Suprapubic skin (tissue), 4 donors: ENCODE measurements around the gene PHLDB3. TPM values are rescaled to one million over a fixed set of nuclear protein-coding genes. Genes with fewer than 3 reads are reported as not detected.

Experiments used
- DNase-seq, 2 donors: peaks; one replicate each; pipeline ENCODE4 v3.0.0-alpha.2; 2019; ENCODE audit warnings: low spot score in 2 of 2
- H3K27ac ChIP-seq: fragments of 200-600 bp; sonication (generic); one replicate; pipeline ENCODE4 v1.5.1; 2019
- H3K27me3 ChIP-seq: fragments of 200-600 bp; sonication (generic); one replicate; pipeline ENCODE4 v1.5.1; 2019
- H3K36me3 ChIP-seq: fragments of 200-600 bp; sonication (generic); one replicate; pipeline ENCODE4 v1.5.1; 2019
- H3K4me1 ChIP-seq: fragments of 200-600 bp; sonication (generic); one replicate; pipeline ENCODE4 v1.5.1; 2019
- H3K4me3 ChIP-seq: fragments of 200-600 bp; sonication (generic); one replicate; pipeline ENCODE4 v1.5.1; 2019; ENCODE audit warnings: mild to moderate bottlenecking
- H3K9me3 ChIP-seq: fragments of 200-600 bp; sonication (generic); one replicate; pipeline ENCODE4 v1.5.1; 2019
- CTCF ChIP-seq, 2 donors: fragments of 200-600 bp in 1 of 2; fragments of 450-650 bp in 1 of 2; sonication (generic) in 1 of 2; IDR thresholded peaks; one replicate each; pipeline ENCODE4 v1.5.1; 2016 to 2019; ENCODE audit warnings: antibody characterized with exemption in 2 of 2, mild to moderate bottlenecking in 1 of 2, moderate library complexity in 1 of 2
- EP300 ChIP-seq: sonication (generic); formaldehyde crosslinking; IDR thresholded peaks from one replicate; pipeline ENCODE4 v1.6.1; 2017; ENCODE audit warnings: antibody characterized with exemption
- POLR2A ChIP-seq, 2 donors: fragments of 450-650 bp; IDR thresholded peaks; one replicate each; pipeline ENCODE4 v1.6.1; 2017; ENCODE audit warnings: antibody characterized with exemption in 2 of 2, mild to moderate bottlenecking in 2 of 2, moderate library complexity in 2 of 2
- POLR2AphosphoS5 ChIP-seq, 3 donors: sonication (generic); formaldehyde crosslinking; IDR thresholded peaks; one replicate each; pipeline ENCODE4 v1.6.1; 2017; ENCODE audit warnings: antibody characterized with exemption in 3 of 3
- WGBS: methylation state at CpG from one replicate; pipeline ENCODE4 v1.1.5; 2018; 5-methylcytosine and 5-hydroxymethylcytosine counted together
- total RNA-seq, 4 donors: library from RNA; depleted of rRNA; stranded (reverse); fragments of >200 nt; gene quantifications; one replicate each; pipeline ENCODE4 v1.1.0, GENCODE V29; 2016

PHLDB3 gene
- total RNA-seq, result 100 to 1,000 TPM in 1 of 4 donors, 10 to 100 TPM in 3; 63.2 to 110 (median 72.2) TPM

- TF ChIP-seq CTCF (IDR thresholded peaks at IDR 0.05), result no peak
- TF ChIP-seq POLR2A (IDR thresholded peaks at IDR 0.05), result no peak
- TF ChIP-seq POLR2AphosphoS5 (IDR thresholded peaks at IDR 0.05), result no peak
- no peak for TF ChIP-seq EP300
- WGBS, result 2% methylated on average over 32 of the region's 42 CpGs
- Histone ChIP-seq H3K36me3 (peaks cover 15% of the 10 kb centered on the region), H3K27ac (peak within 1 kb of the TSS; percentile 88), H3K4me3 (peak within 1 kb of the TSS; percentile 69), H3K9me3 (no peaks in the 10 kb centered on the region), H3K4me1 (peaks cover 28% of the 10 kb centered on the region), H3K27me3 (no peaks in the 10 kb centered on the region)
- no peak for DNase-seq
Observed at GRCh38 chr19:43504426-43505185, at the start of gene PHLDB3. Gene PHLDB3, minus strand, starts transcription at chr19:43504746. Its CDS starts 628 bp downstream, at chr19:43504118.

- Histone ChIP-seq H3K9me3 (no peaks in the 10 kb centered on the region), H3K4me1 (no peaks in the 10 kb centered on the region), H3K36me3 (peaks cover 73% of the 10 kb centered on the region), H3K4me3 (no peak overlapping the region), H3K27ac (no peak overlapping the region), H3K27me3 (no peaks in the 10 kb centered on the region)
- TF ChIP-seq POLR2A (IDR thresholded peaks at IDR 0.05), result no peak
- TF ChIP-seq CTCF (IDR thresholded peaks at IDR 0.05), result no peak
- TF ChIP-seq POLR2AphosphoS5 (IDR thresholded peaks at IDR 0.05), result no peak
- TF ChIP-seq EP300, result no peak
- DNase-seq, result no peak
- WGBS, result 56% methylated on average over 4 of the region's 4 CpGs
Observed at GRCh38 chr19:43553656-43554055, 49.1 kb upstream of the PHLDB3 start.

- Histone ChIP-seq H3K27ac (no peak overlapping the region), H3K36me3 (peaks cover 66% of the 10 kb centered on the region), H3K4me3 (no peak overlapping the region), H3K9me3 (no peaks in the 10 kb centered on the region), H3K27me3 (no peaks in the 10 kb centered on the region), H3K4me1 (no peaks in the 10 kb centered on the region)
- no peak for DNase-seq
- WGBS, result 63% methylated on average over 3 of the region's 3 CpGs
- TF ChIP-seq POLR2AphosphoS5 (IDR thresholded peaks at IDR 0.05) (no peak), CTCF (IDR thresholded peaks at IDR 0.05) (no peak), EP300 (no peak), POLR2A (IDR thresholded peaks at IDR 0.05) (no peak)
Observed at GRCh38 chr19:43552616-43553015, 48.1 kb upstream of the PHLDB3 start.

- Histone ChIP-seq H3K27me3 (no peaks in the 10 kb centered on the region), H3K4me3 (no peak overlapping the region), H3K27ac (no peak overlapping the region), H3K9me3 (no peaks in the 10 kb centered on the region), H3K4me1 (no peaks in the 10 kb centered on the region), H3K36me3 (peaks cover 66% of the 10 kb centered on the region)
- DNase-seq, result no peak
- no peak for TF ChIP-seq POLR2A (IDR thresholded peaks at IDR 0.05)
- no peak for TF ChIP-seq CTCF (IDR thresholded peaks at IDR 0.05)
- TF ChIP-seq POLR2AphosphoS5 (IDR thresholded peaks at IDR 0.05), result no peak
- TF ChIP-seq EP300, result no peak
- WGBS, result 97% methylated on average over 3 of the region's 3 CpGs
Observed at GRCh38 chr19:43552198-43552450, 47.6 kb upstream of the PHLDB3 start.

GRCh38 chr19:43551399-43552197, 47.1 kb upstream of the PHLDB3 start:
- DNase-seq, result no peak
- TF ChIP-seq POLR2A (IDR thresholded peaks at IDR 0.05) (no peak), POLR2AphosphoS5 (IDR thresholded peaks at IDR 0.05) (no peak), EP300 (no peak), CTCF (IDR thresholded peaks at IDR 0.05) (no peak)
- H3K27me3 ChIP-seq, result no peaks in the 10 kb centered on the region
- 89% methylated on average over 21 of the region's 23 CpGs for WGBS
- no peaks in the 10 kb centered on the region for H3K4me1 ChIP-seq
- H3K9me3 ChIP-seq, result no peaks in the 10 kb centered on the region
- no peak overlapping the region for H3K4me3 ChIP-seq
- peaks cover 69% of the 10 kb centered on the region for H3K36me3 ChIP-seq
- no peak overlapping the region for H3K27ac ChIP-seq
